Measurements from ENCODE around the gene IL20.

The IL20 gene

GRCh38 chr1:206864939-206865671 lies at the start of gene IL20:
Gene IL20 (plus strand): TSS chr1:206865623. CDS start chr1:206865853, 230 bp downstream.
- peak; percentile 66 for DNase-seq

- no peak for DNase-seq
Observed at GRCh38 chr1:206816390-206817287, 48.8 kb upstream of the IL20 start.

GRCh38 chr1:206821493-206821892 lies 43.9 kb upstream of the IL20 start:
- no peak for DNase-seq

- DNase-seq = no peak
Observed at GRCh38 chr1:206823727-206824126, 41.7 kb upstream of the IL20 start.

GRCh38 chr1:206824331-206824730 lies 41.1 kb upstream of the IL20 start:
- DNase-seq = no peak

- no peak for DNase-seq
Observed at GRCh38 chr1:206826394-206826793, 39.0 kb upstream of the IL20 start.

GRCh38 chr1:206828061-206828460 lies 37.4 kb upstream of the IL20 start:
- no peak for DNase-seq

- no peak for DNase-seq
Observed at GRCh38 chr1:206828765-206829164, 36.7 kb upstream of the IL20 start.

- DNase-seq = no peak
Observed at GRCh38 chr1:206829282-206829681, 36.1 kb upstream of the IL20 start.

- no peak for DNase-seq
Observed at GRCh38 chr1:206829875-206830274, 35.5 kb upstream of the IL20 start.

- DNase-seq = no peak
Observed at GRCh38 chr1:206831650-206832049, 33.8 kb upstream of the IL20 start.

GRCh38 chr1:206832352-206832880 lies 33.0 kb upstream of the IL20 start:
- no peak for DNase-seq

- no peak for DNase-seq
Observed at GRCh38 chr1:206833106-206833680, 32.2 kb upstream of the IL20 start.

GRCh38 chr1:206833801-206834200 lies 31.6 kb upstream of the IL20 start:
- DNase-seq = peak; percentile 19

GRCh38 chr1:206834217-206834616 lies 31.2 kb upstream of the IL20 start:
- DNase-seq = no peak

- DNase-seq = no peak
Observed at GRCh38 chr1:206834711-206835110, 30.7 kb upstream of the IL20 start.

GRCh38 chr1:206835186-206835585 lies 30.2 kb upstream of the IL20 start:
- DNase-seq = no peak

- no peak for DNase-seq
Observed at GRCh38 chr1:206836111-206836510, 29.3 kb upstream of the IL20 start.

GRCh38 chr1:206839006-206839560 lies 26.3 kb upstream of the IL20 start:
- DNase-seq = no peak

GRCh38 chr1:206839857-206840256 lies 25.6 kb upstream of the IL20 start:
- no peak for DNase-seq

GRCh38 chr1:206841609-206842323 lies 23.7 kb upstream of the IL20 start:
- DNase-seq = no peak

- no peak for DNase-seq
Observed at GRCh38 chr1:206842854-206843253, 22.6 kb upstream of the IL20 start.
